Measurements from ENCODE around the gene DSE.
"Not testable (repeated sequence)": the region's sequence is repeated elsewhere in the genome, so short reads cannot be mapped to it uniquely, and the experiment has no call there.

DSE gene

DNA sequence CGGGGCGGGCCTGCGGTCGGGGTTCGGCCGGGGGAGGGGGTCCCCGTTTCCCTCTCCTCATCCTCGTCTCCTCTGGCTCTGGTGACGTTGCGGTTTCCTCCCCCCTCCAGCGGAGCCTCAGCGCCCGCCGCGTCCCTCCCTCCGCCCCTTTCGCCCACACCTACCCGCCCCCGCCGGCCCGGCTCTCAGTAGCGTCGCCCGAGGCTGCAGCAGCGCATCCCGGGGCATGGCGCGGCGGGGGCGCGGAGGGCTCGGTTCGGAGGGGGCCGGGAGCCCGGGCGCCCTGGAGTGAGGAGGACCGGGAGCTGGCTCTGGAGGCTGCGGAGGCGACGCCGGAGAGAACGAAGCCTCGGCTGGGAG lies at the start of gene DSE:
DSE (plus strand) TSS at position 188 of the 360 bp plus-strand sequence. CDS start 28,304 bp downstream, outside the sequence.
- no peak for DNase-seq

DNA sequence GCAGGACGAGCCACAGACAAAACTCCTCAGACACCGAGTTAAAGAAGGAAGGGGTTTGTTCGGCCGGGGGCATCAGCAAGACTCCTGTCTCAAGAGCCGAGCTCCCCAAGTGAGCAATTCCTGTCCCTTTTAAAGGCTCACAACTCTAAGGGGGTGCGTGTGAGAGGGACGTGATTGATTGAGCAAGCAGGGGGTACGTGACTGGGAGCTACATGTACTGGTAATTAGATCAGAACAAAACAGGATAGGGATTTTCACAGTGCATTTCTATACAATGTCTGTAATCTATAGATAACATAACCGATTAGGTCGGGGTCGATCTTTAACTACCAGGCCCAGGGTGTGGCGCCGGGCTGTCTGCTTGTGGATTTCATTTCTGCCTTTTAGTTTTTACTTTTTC lies 48.8 kb upstream of the DSE start:
- DNase-seq = not testable (repeated sequence)

- DNase-seq = no peak
These were observed 46.9 kb upstream of the DSE start for GRCh38 chr6:116323863-116324262.

- DNase-seq = not testable (repeated sequence)
These were observed 45.1 kb upstream of the DSE start for GRCh38 chr6:116325634-116326132.

- no peak for DNase-seq
These were observed 44.5 kb upstream of the DSE start for GRCh38 chr6:116326181-116326671.

DNA sequence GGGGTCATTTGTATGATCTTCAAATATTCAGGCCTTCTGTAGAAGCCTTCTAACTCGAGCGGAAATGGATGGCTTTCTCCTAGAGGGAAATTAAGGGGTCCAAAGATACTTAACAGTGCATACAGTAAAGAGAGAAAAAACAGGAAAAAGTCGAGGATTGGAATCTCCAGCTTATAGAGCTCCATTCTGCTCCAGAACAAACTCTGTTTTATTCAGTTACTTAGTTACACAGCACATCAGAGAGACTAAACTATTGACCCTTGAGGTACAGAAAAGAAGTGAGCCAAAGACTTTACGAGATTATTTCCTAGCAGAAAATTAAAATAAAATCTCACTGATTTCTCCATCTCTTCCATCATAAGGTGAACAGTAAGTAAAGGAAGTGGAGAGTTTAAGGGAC lies 43.8 kb upstream of the DSE start:
- no peak for DNase-seq

GRCh38 chr6:116327803-116328527 lies 42.8 kb upstream of the DSE start:
- DNase-seq = no peak

DNA sequence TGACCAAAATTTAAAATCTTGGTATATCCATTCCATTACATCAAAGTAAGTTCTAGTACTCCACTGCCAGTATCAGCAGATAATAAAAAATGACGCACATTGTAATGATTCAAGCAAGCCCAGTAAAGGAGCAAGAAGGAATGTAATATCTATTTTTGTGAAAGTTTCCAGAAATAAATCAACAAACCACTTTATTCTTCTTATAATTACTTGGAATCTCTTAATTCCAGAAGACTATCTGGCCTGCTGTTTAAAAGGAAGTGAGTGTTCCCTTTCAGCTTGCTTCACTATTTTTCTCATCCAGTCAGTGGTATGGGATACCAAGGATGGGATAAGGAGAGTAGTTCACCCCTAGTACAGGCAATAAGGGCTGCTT lies 42.2 kb upstream of the DSE start:
- DNase-seq = no peak

DNA sequence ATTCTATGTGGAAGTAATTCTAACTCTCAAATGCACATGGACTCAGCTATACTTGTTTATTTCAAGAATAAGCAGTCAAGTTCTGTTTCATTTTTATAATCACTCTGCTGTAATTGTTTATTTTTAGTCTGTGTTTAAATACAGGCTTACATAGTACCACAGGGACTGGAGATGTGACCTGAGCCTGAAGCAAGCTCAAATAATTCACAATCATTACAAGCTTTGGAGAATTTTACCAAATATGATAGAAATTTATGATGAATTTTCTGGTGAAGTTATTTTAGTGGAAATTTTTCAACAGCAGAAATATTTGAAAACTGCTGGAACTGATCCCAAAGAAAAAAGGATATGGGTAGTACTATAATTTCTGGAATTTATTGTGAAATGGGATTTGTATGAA lies 41.6 kb upstream of the DSE start:
- no peak for DNase-seq

- no peak for DNase-seq
These were observed 40.2 kb upstream of the DSE start for GRCh38 chr6:116330511-116330910.

DNA sequence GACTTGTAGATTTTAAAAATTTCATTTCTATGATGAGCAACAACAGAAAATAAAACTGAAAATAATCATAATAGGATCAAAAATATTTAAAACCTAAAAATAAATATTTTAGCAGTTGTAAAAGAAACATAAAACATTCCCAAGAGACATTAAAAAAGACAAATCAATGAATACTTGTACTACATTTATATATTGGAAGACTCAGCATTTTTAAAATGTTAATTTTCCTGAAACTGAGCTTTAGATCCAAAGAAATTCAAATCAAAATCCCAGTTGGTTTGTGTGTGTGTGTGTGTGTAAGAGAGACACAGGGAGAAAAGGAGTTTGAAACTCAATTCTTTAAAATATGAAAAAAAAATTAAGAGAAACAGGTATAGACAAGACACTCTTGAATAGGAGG lies 38.7 kb upstream of the DSE start:
- DNase-seq = no peak

- not testable (repeated sequence) for DNase-seq
These were observed 35.9 kb upstream of the DSE start for GRCh38 chr6:116334638-116335409.

DNA sequence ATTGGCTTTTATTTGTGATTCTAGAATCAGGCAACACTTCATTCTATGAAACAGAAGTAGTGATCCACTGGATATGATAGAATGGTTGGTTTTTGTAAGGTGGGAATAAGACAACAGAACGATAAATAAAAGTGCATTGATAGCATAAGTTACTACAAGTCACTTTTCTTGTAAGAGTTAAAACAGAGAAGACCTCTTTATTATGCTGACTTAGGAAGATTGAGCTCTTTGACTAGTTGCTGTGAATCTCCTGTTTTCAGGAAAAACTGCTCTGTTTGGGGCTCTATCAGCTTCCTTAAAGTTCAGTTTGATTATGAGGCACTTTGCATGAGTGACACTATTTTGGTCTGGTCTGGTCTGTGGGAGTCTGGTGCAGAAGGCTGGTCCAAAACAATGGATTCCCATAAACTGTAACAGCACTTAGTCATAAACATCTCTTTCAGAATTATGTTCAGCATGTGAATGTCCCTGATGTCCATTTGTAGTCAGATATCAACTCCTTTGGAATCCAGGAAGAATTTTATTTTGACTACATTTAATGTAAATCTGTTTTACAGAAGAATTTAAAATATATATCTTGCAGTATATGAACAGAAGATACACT lies 35.0 kb upstream of the DSE start:
- no peak for DNase-seq

DNA sequence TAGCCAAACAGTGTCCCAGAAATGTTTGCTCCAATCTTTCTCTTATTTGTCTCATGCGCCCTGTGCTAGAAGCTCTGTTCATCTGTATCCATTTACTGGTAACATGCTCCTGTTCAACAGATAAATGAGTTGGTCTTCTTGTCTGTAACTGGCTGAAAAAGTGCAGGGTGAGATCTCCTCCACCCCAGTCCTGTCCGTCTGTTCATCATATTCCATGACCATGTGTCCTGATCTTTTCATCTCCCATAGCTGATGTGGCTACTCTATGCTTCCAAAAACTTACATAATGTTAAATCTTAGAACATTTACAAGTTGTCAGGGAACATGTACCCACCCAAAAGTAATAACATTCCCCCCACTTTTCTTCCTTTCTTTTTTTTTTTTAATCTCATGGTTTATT lies 31.8 kb upstream of the DSE start:
- DNase-seq = no peak

DNA sequence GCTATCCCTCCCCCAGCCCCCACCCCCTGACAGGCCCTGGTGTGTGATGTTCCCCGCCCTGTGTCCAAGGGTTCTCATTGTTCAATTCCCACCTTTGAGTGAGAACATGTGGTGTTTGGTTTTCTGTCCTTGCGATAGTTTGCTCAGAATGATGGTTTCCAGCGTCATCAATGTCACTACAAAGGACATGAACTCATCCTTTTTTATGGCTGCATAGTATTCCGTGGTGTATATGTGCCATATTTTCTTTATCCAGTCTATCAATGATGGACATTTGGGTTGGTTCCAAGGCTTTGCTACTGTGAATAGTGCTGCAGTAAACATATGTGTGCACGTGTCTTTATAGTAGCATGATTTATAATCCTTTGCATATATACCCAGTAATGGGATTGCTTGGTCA lies 30.1 kb upstream of the DSE start:
- DNase-seq = not testable (repeated sequence)

DNA sequence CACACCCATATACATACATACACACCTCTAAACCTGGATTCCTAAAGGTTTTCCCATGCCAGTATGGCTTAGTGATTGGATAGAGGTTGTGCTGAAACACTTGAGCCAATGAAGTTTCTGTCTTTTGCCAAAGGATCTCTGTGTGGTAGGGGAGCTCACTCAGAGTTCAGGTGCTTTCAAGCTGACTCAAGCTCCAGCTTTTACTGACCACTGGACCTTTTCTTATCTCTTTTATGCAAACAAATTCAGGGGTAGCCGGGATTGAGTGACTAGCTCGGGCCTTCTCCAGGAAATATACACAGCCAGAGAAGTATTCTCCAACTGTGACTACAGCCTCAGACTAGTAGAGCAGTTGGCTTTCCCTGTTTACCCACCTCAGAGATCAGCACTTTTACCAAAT lies 21.5 kb upstream of the DSE start:
- no peak for DNase-seq

DNA sequence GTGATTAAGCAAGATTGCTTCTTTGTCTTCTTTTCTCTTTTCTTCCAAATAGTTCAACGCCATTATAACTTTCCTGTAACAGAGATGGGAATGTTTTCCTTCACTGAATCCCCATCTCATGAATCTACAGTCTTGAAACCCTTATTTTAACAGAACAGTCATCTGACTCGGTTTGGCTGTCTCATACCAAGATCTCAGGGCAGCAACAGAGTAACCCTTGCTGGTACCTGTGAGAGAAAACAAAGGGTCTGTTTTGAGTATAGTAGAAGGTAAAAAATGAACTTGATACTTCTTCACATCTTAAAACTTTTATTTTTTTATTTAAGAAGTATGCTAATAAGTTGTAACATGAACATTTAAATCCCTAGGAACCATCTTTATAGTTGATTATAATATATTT lies 19.6 kb upstream of the DSE start:
- DNase-seq = no peak

DNA sequence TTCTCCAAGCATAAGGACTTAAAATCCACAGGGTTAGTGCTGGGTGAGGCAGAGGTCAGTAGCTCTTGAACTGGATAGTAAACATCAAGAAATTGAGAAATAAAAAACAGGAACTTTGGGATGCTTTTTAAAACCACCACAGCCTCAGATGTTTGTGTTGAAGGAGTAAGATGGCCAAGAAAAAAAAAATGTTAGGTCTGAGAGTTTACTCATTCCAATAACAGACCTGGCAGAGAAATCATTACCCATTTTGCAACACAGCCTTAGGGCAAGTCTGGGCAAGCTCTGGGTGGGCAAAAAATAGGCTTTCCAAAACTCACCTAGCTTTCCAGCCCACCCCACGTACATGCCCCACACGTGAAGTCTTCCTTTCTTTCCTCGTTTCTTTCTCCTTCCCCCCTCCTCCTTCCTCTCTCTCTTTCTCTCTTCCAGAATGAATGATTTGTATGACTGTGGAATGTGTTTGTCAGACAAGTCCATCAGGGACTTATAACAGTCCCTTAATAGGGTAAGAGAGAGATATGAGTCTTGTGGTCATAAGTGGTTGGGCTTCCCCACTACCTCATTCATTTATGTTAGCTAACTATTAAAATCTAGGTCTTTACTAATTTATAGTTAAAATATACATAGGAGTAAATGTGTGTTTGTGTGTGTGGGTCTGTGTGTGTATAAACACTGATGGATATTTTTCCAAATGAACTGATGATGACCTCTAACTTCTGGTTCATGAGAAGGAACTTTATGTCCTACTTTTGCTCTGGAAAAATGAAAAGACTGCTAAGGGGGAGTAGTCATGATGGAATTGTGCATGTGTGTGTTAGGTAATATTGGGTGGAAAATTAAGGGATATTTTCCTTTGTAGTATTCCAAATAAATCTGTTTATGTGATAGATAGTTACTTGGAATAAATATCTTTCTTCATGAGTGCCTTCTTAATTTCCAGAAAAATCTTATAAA lies 18.0 kb upstream of the DSE start:
- DNase-seq = no peak

GRCh38 chr6:116354236-116354635 lies 16.5 kb upstream of the DSE start:
- no peak for DNase-seq

- no peak for DNase-seq
These were observed 15.0 kb upstream of the DSE start for GRCh38 chr6:116355796-116356195.

GRCh38 chr6:116359131-116359530 lies 11.6 kb upstream of the DSE start:
- DNase-seq = no peak

DNA sequence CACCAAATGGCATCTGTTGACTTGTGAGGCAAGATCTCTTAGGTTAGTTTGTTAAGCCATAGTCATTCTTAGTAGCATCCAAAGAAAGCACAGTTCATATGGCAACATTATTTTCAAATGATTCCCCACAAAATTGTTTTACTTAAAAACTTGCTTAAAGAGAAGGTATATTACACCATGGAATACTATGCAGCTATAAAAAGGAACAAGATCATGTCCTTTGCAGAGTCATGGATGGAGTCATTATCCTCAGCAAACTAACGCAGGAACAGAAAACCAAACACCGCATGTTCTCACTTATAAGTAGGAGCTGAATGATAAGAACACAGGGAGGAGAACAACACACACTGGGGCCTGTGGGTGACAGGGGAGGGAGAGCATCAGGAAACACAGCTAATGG lies 10.9 kb upstream of the DSE start:
- DNase-seq = no peak

DNA sequence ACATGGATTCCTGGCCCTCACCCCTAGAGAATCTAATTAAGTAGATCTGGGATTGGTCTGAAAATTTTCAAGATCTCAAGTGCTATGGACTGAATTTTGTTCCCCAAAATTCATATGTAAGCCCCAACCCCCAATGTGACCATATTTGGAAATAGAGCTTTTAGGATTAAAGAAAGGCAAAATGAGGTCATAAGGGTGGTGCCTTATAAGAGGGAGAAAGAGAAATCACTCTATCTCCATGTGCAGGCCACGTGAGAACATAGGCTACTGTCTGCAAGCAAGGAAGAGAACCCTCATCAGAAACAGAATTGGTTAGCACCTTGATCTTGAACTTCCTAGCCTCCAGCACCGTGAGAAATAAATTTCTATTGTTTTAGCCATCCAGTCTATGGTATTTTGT lies 8.5 kb upstream of the DSE start:
- no peak for DNase-seq

All from SHP77 treated with DMSO at 0.1 percent for 48 hours (cell line).